Loucy (cell line): ENCODE data around the gene APBA3.

Source experiments
- CTCF ChIP-seq: fragments of 200-600 bp; sonication (generic); conservative IDR thresholded peaks from 2 replicates; pipeline ENCODE4 v1.5.1; 2014; ENCODE audit warnings: mild to moderate bottlenecking, antibody characterized with exemption, low read length
- EZH2phosphoT487 ChIP-seq: fragments of 200-600 bp; IDR thresholded peaks from 2 replicates; pipeline ENCODE4 v1.6.1; 2018; ENCODE audit warnings: antibody characterized with exemption, mild to moderate bottlenecking, moderate library complexity, borderline replicate concordance

- TF ChIP-seq CTCF: no peak
- TF ChIP-seq EZH2phosphoT487: no peak
Observed at GRCh38 chr19:3762501-3763459, 1.3 kb upstream of the APBA3 start, which contains the start of gene MRPL54.
